K562 (cell line): ENCODE measurements around the gene CDKN2C. TPM values are rescaled to one million over a fixed set of nuclear protein-coding genes. Genes with fewer than 3 reads are reported as not detected.

ENCODE experiments used
- ATF2 ChIP-seq: sonication (generic); formaldehyde crosslinking; IDR thresholded peaks from 2 replicates; pipeline ENCODE4 v1.8.1; 2022; ENCODE audit warnings: missing genetic modification reagents
- CC2D1A ChIP-seq: fragments of 450-650 bp; IDR thresholded peaks from 2 replicates; pipeline ENCODE4 v1.6.1; 2017; ENCODE audit warnings: mild to moderate bottlenecking
- CHD4 ChIP-seq: fragments of 200-600 bp; sonication (generic); IDR thresholded peaks from 3 replicates; pipeline ENCODE4 v1.6.1; 2012; ENCODE audit warnings: low read depth, mild to moderate bottlenecking, mixed read lengths, low read length, inconsistent platforms; ENCODE audit not compliant: insufficient read depth, insufficient replicate concordance, poor library complexity, severe bottlenecking
- FOXM1 ChIP-seq, 2 experiments: fragments of 450-650 bp in 1 of 2; sonication (generic) in 1 of 2; formaldehyde crosslinking in 1 of 2; IDR thresholded peaks; 2 replicates each; pipeline versions ENCODE4 v1.6.1 to v1.9.0; 2017 to 2022; ENCODE audit warnings: low read depth in 2 of 2, mild to moderate bottlenecking in 2 of 2, missing genetic modification reagents in 1 of 2, moderate library complexity in 1 of 2
- FUS ChIP-seq: fragments of 200-400 bp; formaldehyde crosslinking; optimal IDR thresholded peaks from 2 replicates; pipeline ENCODE3; 2017; ENCODE audit warnings: low read depth, low read length
- KLF16 ChIP-seq: IDR thresholded peaks from 2 replicates; pipeline ENCODE4 v1.6.1; 2016; ENCODE audit warnings: antibody characterized with exemption
- MCM2 ChIP-seq: fragments of 450-650 bp; IDR thresholded peaks from 2 replicates; pipeline ENCODE4 v1.6.1; 2017; ENCODE audit warnings: low read depth, mild to moderate bottlenecking
- NFYB ChIP-seq: IDR thresholded peaks from 2 replicates; pipeline ENCODE4 v1.6.1; 2011; ENCODE audit warnings: mild to moderate bottlenecking, moderate library complexity; ENCODE audit not compliant: insufficient read length; ENCODE audit errors: extremely low read depth
- NR2F6 ChIP-seq: fragments of 450-650 bp; formaldehyde crosslinking; IDR thresholded peaks from 2 replicates; pipeline ENCODE4 v1.4.0; 2020; ENCODE audit warnings: mild to moderate bottlenecking
- PHF21A ChIP-seq: fragments of 450-650 bp; IDR thresholded peaks from 2 replicates; pipeline ENCODE4 v1.6.1; 2017; ENCODE audit warnings: low read depth, borderline replicate concordance
- THAP12 ChIP-seq: fragments of 250-450 bp; sonication (Bioruptor Pico); IDR thresholded peaks from 2 replicates; pipeline ENCODE4 v1.9.0; 2021; ENCODE audit warnings: mild to moderate bottlenecking, inconsistent platforms
- ZKSCAN3 ChIP-seq: fragments of 250-450 bp; sonication (Bioruptor Pico); IDR thresholded peaks from 2 replicates; pipeline ENCODE4 v1.4.0; 2020
- polyA plus RNA-seq, 8 experiments: library from polyadenylated mRNA; depleted of rRNA in 4 of 8; stranded (reverse) in 5 of 8; unstranded in 3 of 8; fragments of >200 nt; fragmentation: Nextera tagmentation in 2 of 8; fragmentation: Illumina TruSeq in 1 of 8; extraction: Ambion mirVana in 2 of 8; extraction: Trizol in 1 of 8; gene quantifications; 2 replicates each; pipeline versions ENCODE4 v1.2.1 to v1.2.3, GENCODE V29; 2011 to 2014; ENCODE audit warnings: inconsistent platforms in 1 of 8, missing spikeins in 1 of 8
- total RNA-seq, 7 experiments: library from RNA; depleted of rRNA in 6 of 7; stranded (reverse); fragments of >200 nt in 6 of 7; fragmentation: Illumina TruSeq in 2 of 7; extraction: Trizol in 2 of 7; gene quantifications; 2 replicates each; pipeline versions ENCODE4 v1.2.1 to v1.2.3, GENCODE V29; 2011 to 2021; ENCODE audit warnings: low replicate concordance in 1 of 7
- TF ChIP-seq, protein P1 (sequence below): fragments of 450-650 bp; IDR thresholded peaks from 2 replicates; pipeline ENCODE4 v1.6.1; 2016; ENCODE audit warnings: low read depth
- TF ChIP-seq, protein P2 (sequence below): fragments of 450-650 bp; formaldehyde crosslinking; IDR thresholded peaks from 2 replicates; pipeline ENCODE4 v1.4.0; 2022; ENCODE audit warnings: mild to moderate bottlenecking, moderate library complexity

The CDKN2C gene
- total and polyA plus RNA-seq, 9 of the 15 experiments (the other 6 are each of a cell fraction or from before 2014, with no cell fraction given), result 11.9 to 74.3 (median 45.9) TPM

- TF ChIP-seq, protein P1, sequence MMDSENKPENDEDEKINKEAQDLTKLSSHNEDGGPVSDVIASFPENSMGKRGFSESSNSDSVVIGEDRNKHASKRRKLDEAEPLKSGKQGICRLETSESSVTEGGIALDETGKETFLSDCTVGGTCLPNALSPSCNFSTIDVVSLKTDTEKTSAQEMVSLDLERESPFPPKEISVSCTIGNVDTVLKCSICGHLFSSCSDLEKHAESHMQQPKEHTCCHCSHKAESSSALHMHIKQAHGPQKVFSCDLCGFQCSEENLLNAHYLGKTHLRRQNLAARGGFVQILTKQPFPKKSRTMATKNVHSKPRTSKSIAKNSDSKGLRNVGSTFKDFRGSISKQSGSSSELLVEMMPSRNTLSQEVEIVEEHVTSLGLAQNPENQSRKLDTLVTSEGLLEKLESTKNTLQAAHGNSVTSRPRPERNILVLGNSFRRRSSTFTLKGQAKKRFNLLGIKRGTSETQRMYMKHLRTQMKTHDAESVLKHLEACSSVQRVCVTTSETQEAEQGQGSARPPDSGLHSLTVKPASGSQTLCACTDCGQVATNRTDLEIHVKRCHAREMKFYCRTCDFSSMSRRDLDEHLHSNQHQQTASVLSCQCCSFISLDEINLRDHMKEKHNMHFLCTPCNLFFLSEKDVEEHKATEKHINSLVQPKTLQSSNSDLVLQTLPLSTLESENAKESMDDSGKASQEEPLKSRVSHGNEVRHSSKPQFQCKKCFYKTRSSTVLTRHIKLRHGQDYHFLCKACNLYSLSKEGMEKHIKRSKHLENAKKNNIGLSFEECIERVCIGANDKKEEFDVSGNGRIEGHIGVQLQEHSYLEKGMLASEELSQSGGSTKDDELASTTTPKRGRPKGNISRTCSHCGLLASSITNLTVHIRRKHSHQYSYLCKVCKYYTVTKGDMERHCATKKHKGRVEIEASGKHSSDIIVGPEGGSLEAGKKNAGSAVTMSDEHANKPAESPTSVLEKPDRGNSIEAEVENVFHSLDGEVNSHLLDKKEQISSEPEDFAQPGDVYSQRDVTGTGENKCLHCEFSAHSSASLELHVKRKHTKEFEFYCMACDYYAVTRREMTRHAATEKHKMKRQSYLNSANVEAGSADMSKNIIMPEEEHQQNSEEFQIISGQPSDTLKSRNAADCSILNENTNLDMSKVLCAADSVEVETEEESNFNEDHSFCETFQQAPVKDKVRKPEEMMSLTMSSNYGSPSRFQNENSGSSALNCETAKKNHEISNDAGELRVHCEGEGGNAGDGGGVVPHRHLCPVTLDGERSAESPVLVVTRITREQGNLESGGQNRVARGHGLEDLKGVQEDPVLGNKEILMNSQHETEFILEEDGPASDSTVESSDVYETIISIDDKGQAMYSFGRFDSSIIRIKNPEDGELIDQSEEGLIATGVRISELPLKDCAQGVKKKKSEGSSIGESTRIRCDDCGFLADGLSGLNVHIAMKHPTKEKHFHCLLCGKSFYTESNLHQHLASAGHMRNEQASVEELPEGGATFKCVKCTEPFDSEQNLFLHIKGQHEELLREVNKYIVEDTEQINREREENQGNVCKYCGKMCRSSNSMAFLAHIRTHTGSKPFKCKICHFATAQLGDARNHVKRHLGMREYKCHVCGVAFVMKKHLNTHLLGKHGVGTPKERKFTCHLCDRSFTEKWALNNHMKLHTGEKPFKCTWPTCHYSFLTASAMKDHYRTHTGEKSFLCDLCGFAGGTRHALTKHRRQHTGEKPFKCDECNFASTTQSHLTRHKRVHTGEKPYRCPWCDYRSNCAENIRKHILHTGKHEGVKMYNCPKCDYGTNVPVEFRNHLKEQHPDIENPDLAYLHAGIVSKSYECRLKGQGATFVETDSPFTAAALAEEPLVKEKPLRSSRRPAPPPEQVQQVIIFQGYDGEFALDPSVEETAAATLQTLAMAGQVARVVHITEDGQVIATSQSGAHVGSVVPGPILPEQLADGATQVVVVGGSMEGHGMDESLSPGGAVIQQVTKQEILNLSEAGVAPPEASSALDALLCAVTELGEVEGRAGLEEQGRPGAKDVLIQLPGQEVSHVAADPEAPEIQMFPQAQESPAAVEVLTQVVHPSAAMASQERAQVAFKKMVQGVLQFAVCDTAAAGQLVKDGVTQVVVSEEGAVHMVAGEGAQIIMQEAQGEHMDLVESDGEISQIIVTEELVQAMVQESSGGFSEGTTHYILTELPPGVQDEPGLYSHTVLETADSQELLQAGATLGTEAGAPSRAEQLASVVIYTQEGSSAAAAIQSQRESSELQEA, result peak; percentile 39; the same call in 1 of the 2 replicates
- TF ChIP-seq CHD4, result no peak
- no peak for TF ChIP-seq ATF2
- TF ChIP-seq, protein P2, sequence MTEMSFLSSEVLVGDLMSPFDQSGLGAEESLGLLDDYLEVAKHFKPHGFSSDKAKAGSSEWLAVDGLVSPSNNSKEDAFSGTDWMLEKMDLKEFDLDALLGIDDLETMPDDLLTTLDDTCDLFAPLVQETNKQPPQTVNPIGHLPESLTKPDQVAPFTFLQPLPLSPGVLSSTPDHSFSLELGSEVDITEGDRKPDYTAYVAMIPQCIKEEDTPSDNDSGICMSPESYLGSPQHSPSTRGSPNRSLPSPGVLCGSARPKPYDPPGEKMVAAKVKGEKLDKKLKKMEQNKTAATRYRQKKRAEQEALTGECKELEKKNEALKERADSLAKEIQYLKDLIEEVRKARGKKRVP, result no peak
- TF ChIP-seq PHF21A, result no peak
- TF ChIP-seq KLF16, result no peak
- TF ChIP-seq FUS, result no peak
- TF ChIP-seq CC2D1A, result no peak
- no peak for TF ChIP-seq MCM2
- TF ChIP-seq FOXM1 (IDR thresholded peaks at IDR 0.05; ENCODE audit: low read depth), result 0 out of 2 replicates have a peak, but pooled peaks have one; percentile 25
- no peak for TF ChIP-seq FOXM1 (CRISPR knock-in tag; IDR thresholded peaks at IDR 0.05; ENCODE audit: low read depth)
- no peak for TF ChIP-seq ZKSCAN3 (CRISPR knock-in tag)
- TF ChIP-seq NFYB, result no peak
- TF ChIP-seq NR2F6 (CRISPR knock-in tag), result no peak
- no peak for TF ChIP-seq THAP12 (CRISPR knock-in tag)
Observed at GRCh38 chr1:50978852-50979781, 9.1 kb downstream of the CDKN2C start (continued).
